ENCODE results near the gene CCL14. TPM values are rescaled to one million over a fixed set of nuclear protein-coding genes. Genes with fewer than 3 reads are reported as not detected.

Gene CCL14
- total RNA-seq, 1 experiment from 2014 or later, result not detected

GRCh38 chr17:35944151-35944550 lies 42.4 kb downstream of the CCL14 start:
- Mint-ChIP-seq H3K36me3 (ENCODE audit: insufficient read depth in 1 of 3, low read depth in 3 of 3) (no peaks in the 10 kb centered on the region), H3K4me1 (no peaks in the 10 kb centered on the region), H3K27ac (no peak overlapping the region), H3K9me3 (no peaks in the 10 kb centered on the region), H3K4me3 (no peak overlapping the region), H3K27me3 (ENCODE audit: low read depth) (no peaks in the 10 kb centered on the region; the same call in 1 of the 2 replicates)
- H4K20me1 ChIP-seq (ENCODE audit: control insufficient read depth, insufficient read depth, insufficient read length), result no peaks in the 10 kb centered on the region
- H3K14ac ChIP-seq (ENCODE audit: insufficient read depth, low read length), result no peak overlapping the region
- H2AK5ac ChIP-seq (ENCODE audit: insufficient read length, low read length), result no peak overlapping the region
- H3K9ac ChIP-seq (ENCODE audit: extremely low read depth, insufficient read length, low read length), result no peak overlapping the region
- no peak overlapping the region for H2BK120ac ChIP-seq (ENCODE audit: low read depth, low read length, poor library complexity, severe bottlenecking)
- no peak overlapping the region for H3K4me2 ChIP-seq (ENCODE audit: insufficient read depth, insufficient read length, low read length)
- no peak overlapping the region for H2BK12ac ChIP-seq (ENCODE audit: insufficient read length, low read depth, low read length)
- H4K5ac ChIP-seq (ENCODE audit: insufficient read length, low read depth, low read length), result no peak overlapping the region
- H3K79me1 ChIP-seq (ENCODE audit: insufficient read depth, low read depth, low read length, poor library complexity, severe bottlenecking), result no peaks in the 10 kb centered on the region
- TF ChIP-seq CTCF (conservative IDR thresholded peaks at IDR 0.05), result no peak
- no peak overlapping the region for H3K23ac ChIP-seq (ENCODE audit: insufficient read length, low read depth, low read length)
- no peak overlapping the region for H2BK15ac ChIP-seq (ENCODE audit: low read depth, low read length)
- no peak overlapping the region for H2AFZ ChIP-seq (ENCODE audit: low read length)
- WGBS (ENCODE audit: extremely low coverage, insufficient read length, low lambda C conversion rate), result no CpG with 5 or more reads among the region's 4 CpGs
- H3T11ph ChIP-seq (ENCODE audit: low read length), result no peak overlapping the region
- no peak overlapping the region for H3K27ac ChIP-seq (ENCODE audit: insufficient read length, low read depth, low read length)
- no peak for DNase-seq
- no peaks in the 10 kb centered on the region for H3K9me3 ChIP-seq (ENCODE audit: control insufficient read depth, low read depth, low read length)
- H2BK5ac ChIP-seq (ENCODE audit: insufficient read length, low read length), result no peak overlapping the region
- no peak overlapping the region for H4K8ac ChIP-seq (replicated peaks; ENCODE audit: insufficient read length, low read depth, low read length)
- no peaks in the 10 kb centered on the region for H3K4me1 ChIP-seq (ENCODE audit: insufficient read depth, low read length)
- H3K56ac ChIP-seq (ENCODE audit: insufficient read length, low read depth, low read length), result no peak overlapping the region
- H3K4ac ChIP-seq (ENCODE audit: low read depth, low read length), result no peak overlapping the region
- no peaks in the 10 kb centered on the region for H3K79me2 ChIP-seq (ENCODE audit: insufficient read depth, low read length)
- H3K18ac ChIP-seq (ENCODE audit: insufficient read length, low read depth, low read length), result no peak overlapping the region
- no peaks in the 10 kb centered on the region for H3K27me3 ChIP-seq (ENCODE audit: insufficient read depth, low read length)
- H2BK20ac ChIP-seq (ENCODE audit: low read depth, low read length, poor library complexity, severe bottlenecking), result no peak overlapping the region
- H3K23me2 ChIP-seq (ENCODE audit: insufficient read length, low read depth, low read length, poor library complexity, severe bottlenecking), result no peaks in the 10 kb centered on the region
- H4K91ac ChIP-seq (ENCODE audit: insufficient read length, low read depth, low read length), result no peak overlapping the region

Data from H9 (cell line).